HepG2 (cell line): ENCODE measurements around the gene PTS. TPM values are rescaled to one million over a fixed set of nuclear protein-coding genes. Genes with fewer than 3 reads are reported as not detected.

Source experiments
- CENPX ChIP-seq: sonication (generic); formaldehyde crosslinking; IDR thresholded peaks from 2 replicates; pipeline ENCODE4 v1.9.0; 2021; ENCODE audit warnings: mild to moderate bottlenecking, missing genetic modification reagents, moderate library complexity
- DMTF1 ChIP-seq: sonication (generic); formaldehyde crosslinking; IDR thresholded peaks from 2 replicates; pipeline ENCODE4 v1.4.0; 2020; ENCODE audit warnings: mild to moderate bottlenecking, missing genetic modification reagents
- E2F5 ChIP-seq: sonication (generic); formaldehyde crosslinking; conservative IDR thresholded peaks from 2 replicates; pipeline ENCODE4 v1.4.0; 2020; ENCODE audit warnings: missing genetic modification reagents
- ETV5 ChIP-seq: IDR thresholded peaks from 2 replicates; pipeline ENCODE4 v1.6.1; 2018; ENCODE audit warnings: missing biosample characterization, missing genetic modification reagents, inconsistent platforms, borderline replicate concordance
- MED13 ChIP-seq: sonication (generic); formaldehyde crosslinking; IDR thresholded peaks from 2 replicates; pipeline ENCODE4 v1.5.0; 2020; ENCODE audit warnings: missing genetic modification reagents
- MIER3 ChIP-seq: IDR thresholded peaks from 2 replicates; pipeline ENCODE4 v1.6.1; 2016; ENCODE audit warnings: missing compliant biosample characterization, borderline replicate concordance
- POGZ ChIP-seq: sonication (generic); formaldehyde crosslinking; IDR thresholded peaks from 2 replicates; pipeline ENCODE4 v1.4.0; 2020; ENCODE audit warnings: mild to moderate bottlenecking, missing genetic modification reagents
- SP5 ChIP-seq: IDR thresholded peaks from 2 replicates; pipeline ENCODE4 v1.6.1; 2016; ENCODE audit warnings: low read depth, borderline replicate concordance
- ZBTB21 ChIP-seq: sonication (generic); formaldehyde crosslinking; IDR thresholded peaks from 2 replicates; pipeline ENCODE4 v1.4.0; 2020; ENCODE audit warnings: missing genetic modification reagents
- ZNF549 ChIP-seq: sonication (generic); formaldehyde crosslinking; IDR thresholded peaks from 2 replicates; pipeline ENCODE4 v1.5.0; 2020; ENCODE audit warnings: missing genetic modification reagents
- ZNF737 ChIP-seq: sonication (generic); formaldehyde crosslinking; IDR thresholded peaks from 2 replicates; pipeline ENCODE4 v1.5.0; 2020; ENCODE audit warnings: missing genetic modification reagents, mild to moderate bottlenecking, borderline replicate concordance
- ZNF768 ChIP-seq: sonication (generic); formaldehyde crosslinking; IDR thresholded peaks from 2 replicates; pipeline ENCODE4 v1.4.0; 2020; ENCODE audit warnings: missing genetic modification reagents
- ZNF773 ChIP-seq: sonication (generic); formaldehyde crosslinking; IDR thresholded peaks from 2 replicates; pipeline ENCODE4 v1.4.0; 2020; ENCODE audit warnings: missing genetic modification reagents, borderline replicate concordance
- polyA plus RNA-seq, 8 experiments: library from polyadenylated mRNA; depleted of rRNA in 3 of 8; stranded (reverse) in 7 of 8; unstranded in 1 of 8; fragments of >200 nt; fragmentation: Illumina TruSeq in 4 of 8; extraction: Trizol in 4 of 8; gene quantifications; 2 replicates each; pipeline versions ENCODE4 v1.2.1 to v1.2.3, GENCODE V29; 2011 to 2016; ENCODE audit warnings: low read depth in 4 of 8, missing spikeins in 1 of 8, mixed read lengths in 1 of 8; ENCODE audit not compliant: insufficient read depth in 1 of 8
- total RNA-seq, 5 experiments: library from RNA; depleted of rRNA; stranded (reverse); fragments of >200 nt; fragmentation: Illumina TruSeq; extraction: Trizol; gene quantifications; 2 replicates each; pipeline ENCODE4 v1.2.3, GENCODE V29; 2016; ENCODE audit warnings: low read depth in 1 of 5
- TF ChIP-seq, protein P1 (sequence below): sonication (generic); formaldehyde crosslinking; IDR thresholded peaks from 2 replicates; pipeline ENCODE4 v1.8.0; 2022; ENCODE audit warnings: mild to moderate bottlenecking, missing genetic modification reagents, moderate library complexity
- TF ChIP-seq, protein P2 (sequence below): sonication (generic); formaldehyde crosslinking; IDR thresholded peaks from 2 replicates; pipeline ENCODE4 v1.4.0; 2020; ENCODE audit warnings: mild to moderate bottlenecking, missing genetic modification reagents
- TF ChIP-seq, protein P3 (sequence below): sonication (generic); formaldehyde crosslinking; IDR thresholded peaks from 2 replicates; pipeline ENCODE4 v1.4.0; 2020; ENCODE audit warnings: missing genetic modification reagents, borderline replicate concordance

Gene PTS
- total and polyA plus RNA-seq, 2 of the 13 experiments (the other 11 are each of a cell fraction or from before 2014, with no cell fraction given) = 33.6 to 49.3 TPM

DNA sequence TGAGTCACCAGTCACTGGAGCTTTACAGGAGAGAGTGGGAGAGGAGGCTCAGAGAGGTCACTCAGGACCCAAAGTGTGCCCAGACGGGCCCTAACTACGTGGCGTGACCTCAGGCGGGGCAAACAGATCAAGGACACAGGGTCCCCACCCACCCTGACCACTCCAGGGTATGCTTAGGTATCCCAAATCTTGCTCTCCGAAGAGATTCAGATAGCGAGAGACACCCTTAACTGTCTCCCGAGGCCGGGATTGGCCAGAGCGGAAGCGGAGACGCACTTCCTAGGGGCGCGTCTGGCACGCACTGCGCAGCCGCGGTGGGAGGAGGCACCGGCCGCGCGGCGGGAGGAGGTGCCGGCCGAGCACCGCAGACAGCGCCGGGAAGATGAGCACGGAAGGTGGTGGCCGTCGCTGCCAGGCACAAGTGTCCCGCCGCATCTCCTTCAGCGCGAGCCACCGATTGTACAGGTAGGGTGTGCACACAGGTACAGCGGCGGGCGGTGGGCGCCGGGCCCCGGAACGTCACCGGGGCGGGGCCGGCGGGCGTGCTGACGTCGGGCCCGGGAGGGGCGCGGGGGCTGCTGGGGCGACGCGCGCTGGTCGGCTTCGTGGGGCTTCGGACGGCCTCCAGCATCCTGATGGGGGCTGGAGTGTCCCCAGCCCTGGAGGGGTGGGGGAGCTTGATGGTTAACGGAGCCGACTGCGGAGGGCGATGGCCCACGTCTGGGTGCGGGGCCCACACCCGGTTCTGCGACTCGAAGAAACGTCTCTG lies at the start of gene PTS (continued):
- TF ChIP-seq ETV5 (CRISPR knock-in tag) = peak; percentile 78
- TF ChIP-seq ZNF549 = no peak
- 0 out of 2 replicates have a peak, but pooled peaks have one; percentile 29 for TF ChIP-seq POGZ
- no peak for TF ChIP-seq CENPX (CRISPR knock-in tag)
- TF ChIP-seq ZNF773 (CRISPR knock-in tag) = peak; percentile 55; the same call in 1 of the 2 replicates
- peak; percentile 82 for TF ChIP-seq E2F5 (CRISPR knock-in tag)
- peak; percentile 48; the same call in 1 of the 2 replicates for TF ChIP-seq MIER3
- no peak; the same call in 1 of the 2 replicates for TF ChIP-seq SP5
- TF ChIP-seq MED13 = peak; percentile 61; the same call in 1 of the 2 replicates
- TF ChIP-seq, protein P1, sequence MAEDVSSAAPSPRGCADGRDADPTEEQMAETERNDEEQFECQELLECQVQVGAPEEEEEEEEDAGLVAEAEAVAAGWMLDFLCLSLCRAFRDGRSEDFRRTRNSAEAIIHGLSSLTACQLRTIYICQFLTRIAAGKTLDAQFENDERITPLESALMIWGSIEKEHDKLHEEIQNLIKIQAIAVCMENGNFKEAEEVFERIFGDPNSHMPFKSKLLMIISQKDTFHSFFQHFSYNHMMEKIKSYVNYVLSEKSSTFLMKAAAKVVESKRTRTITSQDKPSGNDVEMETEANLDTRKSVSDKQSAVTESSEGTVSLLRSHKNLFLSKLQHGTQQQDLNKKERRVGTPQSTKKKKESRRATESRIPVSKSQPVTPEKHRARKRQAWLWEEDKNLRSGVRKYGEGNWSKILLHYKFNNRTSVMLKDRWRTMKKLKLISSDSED (CRISPR knock-in tag) = no peak
- no peak for TF ChIP-seq ZNF737
- TF ChIP-seq ZBTB21 (CRISPR knock-in tag) = no peak
- TF ChIP-seq, protein P2, sequence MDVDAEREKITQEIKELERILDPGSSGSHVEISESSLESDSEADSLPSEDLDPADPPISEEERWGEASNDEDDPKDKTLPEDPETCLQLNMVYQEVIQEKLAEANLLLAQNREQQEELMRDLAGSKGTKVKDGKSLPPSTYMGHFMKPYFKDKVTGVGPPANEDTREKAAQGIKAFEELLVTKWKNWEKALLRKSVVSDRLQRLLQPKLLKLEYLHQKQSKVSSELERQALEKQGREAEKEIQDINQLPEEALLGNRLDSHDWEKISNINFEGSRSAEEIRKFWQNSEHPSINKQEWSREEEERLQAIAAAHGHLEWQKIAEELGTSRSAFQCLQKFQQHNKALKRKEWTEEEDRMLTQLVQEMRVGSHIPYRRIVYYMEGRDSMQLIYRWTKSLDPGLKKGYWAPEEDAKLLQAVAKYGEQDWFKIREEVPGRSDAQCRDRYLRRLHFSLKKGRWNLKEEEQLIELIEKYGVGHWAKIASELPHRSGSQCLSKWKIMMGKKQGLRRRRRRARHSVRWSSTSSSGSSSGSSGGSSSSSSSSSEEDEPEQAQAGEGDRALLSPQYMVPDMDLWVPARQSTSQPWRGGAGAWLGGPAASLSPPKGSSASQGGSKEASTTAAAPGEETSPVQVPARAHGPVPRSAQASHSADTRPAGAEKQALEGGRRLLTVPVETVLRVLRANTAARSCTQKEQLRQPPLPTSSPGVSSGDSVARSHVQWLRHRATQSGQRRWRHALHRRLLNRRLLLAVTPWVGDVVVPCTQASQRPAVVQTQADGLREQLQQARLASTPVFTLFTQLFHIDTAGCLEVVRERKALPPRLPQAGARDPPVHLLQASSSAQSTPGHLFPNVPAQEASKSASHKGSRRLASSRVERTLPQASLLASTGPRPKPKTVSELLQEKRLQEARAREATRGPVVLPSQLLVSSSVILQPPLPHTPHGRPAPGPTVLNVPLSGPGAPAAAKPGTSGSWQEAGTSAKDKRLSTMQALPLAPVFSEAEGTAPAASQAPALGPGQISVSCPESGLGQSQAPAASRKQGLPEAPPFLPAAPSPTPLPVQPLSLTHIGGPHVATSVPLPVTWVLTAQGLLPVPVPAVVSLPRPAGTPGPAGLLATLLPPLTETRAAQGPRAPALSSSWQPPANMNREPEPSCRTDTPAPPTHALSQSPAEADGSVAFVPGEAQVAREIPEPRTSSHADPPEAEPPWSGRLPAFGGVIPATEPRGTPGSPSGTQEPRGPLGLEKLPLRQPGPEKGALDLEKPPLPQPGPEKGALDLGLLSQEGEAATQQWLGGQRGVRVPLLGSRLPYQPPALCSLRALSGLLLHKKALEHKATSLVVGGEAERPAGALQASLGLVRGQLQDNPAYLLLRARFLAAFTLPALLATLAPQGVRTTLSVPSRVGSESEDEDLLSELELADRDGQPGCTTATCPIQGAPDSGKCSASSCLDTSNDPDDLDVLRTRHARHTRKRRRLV (CRISPR knock-in tag) = no peak
- TF ChIP-seq ZNF768 (CRISPR knock-in tag) = peak; percentile 95
- TF ChIP-seq, protein P3, sequence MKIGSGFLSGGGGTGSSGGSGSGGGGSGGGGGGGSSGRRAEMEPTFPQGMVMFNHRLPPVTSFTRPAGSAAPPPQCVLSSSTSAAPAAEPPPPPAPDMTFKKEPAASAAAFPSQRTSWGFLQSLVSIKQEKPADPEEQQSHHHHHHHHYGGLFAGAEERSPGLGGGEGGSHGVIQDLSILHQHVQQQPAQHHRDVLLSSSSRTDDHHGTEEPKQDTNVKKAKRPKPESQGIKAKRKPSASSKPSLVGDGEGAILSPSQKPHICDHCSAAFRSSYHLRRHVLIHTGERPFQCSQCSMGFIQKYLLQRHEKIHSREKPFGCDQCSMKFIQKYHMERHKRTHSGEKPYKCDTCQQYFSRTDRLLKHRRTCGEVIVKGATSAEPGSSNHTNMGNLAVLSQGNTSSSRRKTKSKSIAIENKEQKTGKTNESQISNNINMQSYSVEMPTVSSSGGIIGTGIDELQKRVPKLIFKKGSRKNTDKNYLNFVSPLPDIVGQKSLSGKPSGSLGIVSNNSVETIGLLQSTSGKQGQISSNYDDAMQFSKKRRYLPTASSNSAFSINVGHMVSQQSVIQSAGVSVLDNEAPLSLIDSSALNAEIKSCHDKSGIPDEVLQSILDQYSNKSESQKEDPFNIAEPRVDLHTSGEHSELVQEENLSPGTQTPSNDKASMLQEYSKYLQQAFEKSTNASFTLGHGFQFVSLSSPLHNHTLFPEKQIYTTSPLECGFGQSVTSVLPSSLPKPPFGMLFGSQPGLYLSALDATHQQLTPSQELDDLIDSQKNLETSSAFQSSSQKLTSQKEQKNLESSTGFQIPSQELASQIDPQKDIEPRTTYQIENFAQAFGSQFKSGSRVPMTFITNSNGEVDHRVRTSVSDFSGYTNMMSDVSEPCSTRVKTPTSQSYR = peak; percentile 47; the same call in 1 of the 2 replicates
- TF ChIP-seq DMTF1 (CRISPR knock-in tag) = no peak
